Measurements from ENCODE around the gene C6orf47. TPM values are rescaled to one million over a fixed set of nuclear protein-coding genes. Genes with fewer than 3 reads are reported as not detected.

The C6orf47 gene
- total RNA-seq, 4 donors from 2014 or later = 35.8 to 39.9 (median 37.2) TPM

- TF ChIP-seq POLR2A (IDR thresholded peaks at IDR 0.05) = no peak
- no peak for TF ChIP-seq CTCF (IDR thresholded peaks at IDR 0.05)
- no peak overlapping the region for H3K4me3 ChIP-seq (ENCODE audit: low read depth, poor library complexity, severe bottlenecking)
- no peak for DNase-seq (ENCODE audit: low spot score in 2 of 2)
- WGBS, 2 donors = 88 to 96% methylated on average over 6 of the region's 6 CpGs
- intact Hi-C loops (cut with DNase I; ENCODE audit: low total_unique reads) = no loop called here
Observed at GRCh38 chr6:31693535-31693934, 33.0 kb upstream of the C6orf47 start.

- TF ChIP-seq CTCF (IDR thresholded peaks at IDR 0.05) = no peak
- TF ChIP-seq POLR2A (IDR thresholded peaks at IDR 0.05) = no peak
- no peak for DNase-seq (ENCODE audit: low spot score in 2 of 2)
- intact Hi-C loops (cut with DNase I; ENCODE audit: low total_unique reads) = no loop called here
- H3K4me3 ChIP-seq (ENCODE audit: low read depth, poor library complexity, severe bottlenecking) = no peak overlapping the region
- WGBS, 2 donors = 90 to 92% methylated on average over 9 of the region's 9 CpGs
Observed at GRCh38 chr6:31692886-31693285, 32.3 kb upstream of the C6orf47 start.

GRCh38 chr6:31692353-31692752 is 31.8 kb upstream of the C6orf47 start:
- TF ChIP-seq CTCF (IDR thresholded peaks at IDR 0.05) = no peak
- no peak for TF ChIP-seq POLR2A (IDR thresholded peaks at IDR 0.05)
- 80 to 85% methylated on average over 4 of the region's 4 CpGs for WGBS, 2 donors
- intact Hi-C loops (cut with DNase I; ENCODE audit: low total_unique reads) = no loop called here
- DNase-seq (ENCODE audit: low spot score in 2 of 2) = no peak
- H3K4me3 ChIP-seq (ENCODE audit: low read depth, poor library complexity, severe bottlenecking) = no peak overlapping the region

GRCh38 chr6:31691564-31692108 is 31.1 kb upstream of the C6orf47 start:
- TF ChIP-seq CTCF (IDR thresholded peaks at IDR 0.05) (no peak), POLR2A (IDR thresholded peaks at IDR 0.05) (no peak)
- no peak for DNase-seq (ENCODE audit: low spot score in 2 of 2)
- H3K4me3 ChIP-seq (ENCODE audit: low read depth, poor library complexity, severe bottlenecking) = no peak overlapping the region
- 91 to 96% methylated on average over 11 to 12 of the region's 12 CpGs for WGBS, 2 donors
- intact Hi-C loops (cut with DNase I; ENCODE audit: low total_unique reads) = no loop called here

GRCh38 chr6:31691078-31691463 is 30.5 kb upstream of the C6orf47 start:
- no peak for DNase-seq (ENCODE audit: low spot score in 2 of 2)
- WGBS, 2 donors = 90 to 92% methylated on average over 6 of the region's 6 CpGs
- no peak for TF ChIP-seq POLR2A (IDR thresholded peaks at IDR 0.05)
- TF ChIP-seq CTCF (IDR thresholded peaks at IDR 0.05) = no peak
- intact Hi-C loops (cut with DNase I; ENCODE audit: low total_unique reads) = no loop called here
- no peak overlapping the region for H3K4me3 ChIP-seq (ENCODE audit: low read depth, poor library complexity, severe bottlenecking)

All from lower leg skin (tissue), 4 donors.